Liver (tissue), 9 donors: ENCODE data around the gene KCTD2. TPM values are rescaled to one million over a fixed set of nuclear protein-coding genes. Genes with fewer than 3 reads are reported as not detected.

Source experiments
- DNase-seq: peaks from one replicate; pipeline ENCODE4 v3.0.0-alpha.2; 2017; ENCODE audit warnings: low spot score
- H3K27ac ChIP-seq, 2 donors: one replicate each; pipeline ENCODE4 v1.7.0; 2013; ENCODE audit warnings: inconsistent platforms in 2 of 2, low read length in 2 of 2, control low read depth in 1 of 2, low read depth in 1 of 2, mild to moderate bottlenecking in 1 of 2
- H3K27me3 ChIP-seq, 4 donors: one replicate each; pipeline versions ENCODE4 v1.6.1 to v1.7.0; 2013; ENCODE audit warnings: low read length in 3 of 4, inconsistent platforms in 1 of 4, mild to moderate bottlenecking in 1 of 4, moderate library complexity in 1 of 4; ENCODE audit not compliant: control insufficient read depth in 4 of 4, insufficient read depth in 4 of 4
- H3K36me3 ChIP-seq, 4 donors: one replicate each; pipeline versions ENCODE4 v1.6.1 to v1.7.0; 2013; ENCODE audit warnings: low read length in 3 of 4, mild to moderate bottlenecking in 3 of 4, low read depth in 1 of 4, moderate library complexity in 1 of 4; ENCODE audit not compliant: control insufficient read depth in 4 of 4, insufficient read depth in 3 of 4
- H3K4me1 ChIP-seq, 4 donors: one replicate each; pipeline versions ENCODE4 v1.6.1 to v1.7.0; 2013; ENCODE audit warnings: low read length in 3 of 4, mild to moderate bottlenecking in 3 of 4, moderate library complexity in 1 of 4; ENCODE audit not compliant: control insufficient read depth in 4 of 4, insufficient read depth in 4 of 4
- H3K4me3 ChIP-seq, 3 donors: one replicate each; pipeline versions ENCODE4 v1.6.1 to v1.7.0; 2013; ENCODE audit warnings: low read length in 3 of 3, control low read depth in 1 of 3, low read depth in 1 of 3, mild to moderate bottlenecking in 1 of 3
- H3K9ac ChIP-seq, 2 donors: one replicate each; pipeline ENCODE4 v1.7.0; 2013; ENCODE audit warnings: low read length in 2 of 2, mild to moderate bottlenecking in 2 of 2, moderate library complexity in 2 of 2, control low read depth in 1 of 2, low read depth in 1 of 2
- H3K9me3 ChIP-seq, 4 donors: one replicate each; pipeline versions ENCODE4 v1.6.1 to v1.7.0; 2013; ENCODE audit warnings: low read length in 3 of 4; ENCODE audit not compliant: control insufficient read depth in 4 of 4
- EGR1 ChIP-seq, 2 donors: IDR thresholded peaks; 2 replicates each; pipeline ENCODE4 v1.6.1; 2016 to 2018; ENCODE audit warnings: antibody characterized with exemption in 2 of 2, low read depth in 2 of 2
- FOXA1 ChIP-seq: IDR thresholded peaks from 2 replicates; pipeline ENCODE4 v1.6.1; 2016; ENCODE audit warnings: antibody characterized with exemption
- FOXA2 ChIP-seq: IDR thresholded peaks from 2 replicates; pipeline ENCODE4 v1.6.1; 2016; ENCODE audit warnings: antibody characterized with exemption
- HNF4A ChIP-seq, 2 donors: conservative IDR thresholded peaks; 2 replicates each; pipeline ENCODE4 v1.6.1; 2016; ENCODE audit warnings: antibody characterized with exemption in 2 of 2, mild to moderate bottlenecking in 2 of 2
- HNF4G ChIP-seq: IDR thresholded peaks from 2 replicates; pipeline ENCODE4 v1.6.1; 2016; ENCODE audit warnings: antibody characterized with exemption
- JUND ChIP-seq, 2 donors: IDR thresholded peaks; 2 replicates each; pipeline ENCODE4 v1.6.1; 2016; ENCODE audit warnings: antibody characterized with exemption in 2 of 2
- NR2F2 ChIP-seq: IDR thresholded peaks from 2 replicates; pipeline ENCODE4 v1.6.1; 2016; ENCODE audit warnings: antibody characterized with exemption
- RAD21 ChIP-seq, 2 donors: IDR thresholded peaks; 2 replicates each; pipeline ENCODE4 v1.6.1; 2016; ENCODE audit warnings: antibody characterized with exemption in 2 of 2, mild to moderate bottlenecking in 2 of 2
- RXRA ChIP-seq, 2 donors: IDR thresholded peaks; 2 replicates each; pipeline ENCODE4 v1.6.1; 2017 to 2018; ENCODE audit warnings: antibody characterized with exemption in 2 of 2, mild to moderate bottlenecking in 1 of 2
- SP1 ChIP-seq: IDR thresholded peaks from 2 replicates; pipeline ENCODE4 v1.6.1; 2018; ENCODE audit warnings: antibody characterized with exemption, mild to moderate bottlenecking
- TAF1 ChIP-seq: conservative IDR thresholded peaks from 2 replicates; pipeline ENCODE4 v1.6.1; 2016; ENCODE audit warnings: antibody characterized with exemption, mild to moderate bottlenecking
- YY1 ChIP-seq: IDR thresholded peaks from 2 replicates; pipeline ENCODE4 v1.6.1; 2016; ENCODE audit warnings: antibody characterized with exemption, mild to moderate bottlenecking
- WGBS: extraction: QIAGEN DNeasy Blood & Tissue Kit; methylation state at CpG from one replicate; pipeline ENCODE4 v1.1.7; 2013; 5-methylcytosine and 5-hydroxymethylcytosine counted together
- polyA plus RNA-seq, 2 donors: library from polyadenylated mRNA; stranded (reverse) in 1 of 2; unstranded in 1 of 2; fragments of 200-250 nt in 1 of 2; fragments of >200 nt in 1 of 2; fragmentation: Nextera tagmentation in 1 of 2; extraction: Ambion mirVana in 1 of 2; gene quantifications; one replicate each; pipeline versions ENCODE4 v1.2.1 to v1.2.3, GENCODE V29; 2013 to 2015
- total RNA-seq, 2 donors: library from RNA; depleted of rRNA; stranded (reverse); fragments of >200 nt; gene quantifications; one replicate each; pipeline ENCODE4 v1.2.3, GENCODE V29; 2014
- TF ChIP-seq, protein P1 (sequence below): IDR thresholded peaks from 2 replicates; pipeline ENCODE4 v1.6.1; 2016; ENCODE audit warnings: antibody characterized with exemption
- TF ChIP-seq, protein P2 (sequence below): IDR thresholded peaks from 2 replicates; pipeline ENCODE4 v1.6.1; 2016; ENCODE audit warnings: antibody characterized with exemption
- TF ChIP-seq, protein P3 (sequence below): IDR thresholded peaks from 2 replicates; pipeline ENCODE4 v1.6.1; 2016; ENCODE audit warnings: antibody characterized with exemption
- TF ChIP-seq, protein P4 (sequence below): fragments of 150-350 bp; IDR thresholded peaks from 2 replicates; pipeline ENCODE4 v1.5.1; 2017; ENCODE audit warnings: improper control_type of control experiment, low read depth, low read length; ENCODE audit not compliant: missing input control
- donor health status: healthy.
- donor health status: healthy.
- donor health status: healthy.
- donor health status: healthy.
- donor health status: healthy.

KCTD2 gene
- total and polyA plus RNA-seq, 4 donors, result 2.4 to 8.2 (median 6.4) TPM

DNA sequence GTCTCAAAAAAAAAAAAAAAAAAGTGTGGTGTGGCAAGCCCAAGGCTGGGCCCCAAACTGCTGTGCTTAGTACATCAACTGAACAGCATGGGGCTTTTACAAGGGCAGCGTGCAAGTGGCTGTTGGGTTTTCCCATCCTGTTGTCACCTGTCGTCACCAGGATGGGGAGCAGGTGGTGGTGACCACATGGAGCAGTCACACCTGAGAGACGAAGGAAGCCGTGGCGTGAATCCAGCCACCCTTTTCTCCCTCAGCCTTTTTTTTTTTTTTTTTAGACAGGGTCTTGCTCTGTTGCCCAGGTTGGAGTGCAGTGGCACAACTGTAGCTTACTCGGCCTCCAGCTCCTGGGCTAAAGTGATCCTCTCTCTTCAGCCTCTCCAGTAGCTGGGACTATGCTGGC lies 38.7 kb upstream of the KCTD2 start:
- no peak for TF ChIP-seq FOXA2
- TF ChIP-seq NR2F2, result no peak
- no peak for TF ChIP-seq EGR1 (IDR thresholded peaks at IDR 0.05; ENCODE audit: low read depth in 2 of 2)
- TF ChIP-seq HNF4A (conservative IDR thresholded peaks at IDR 0.05), result no peak
- TF ChIP-seq TAF1, result no peak
- TF ChIP-seq JUND (IDR thresholded peaks at IDR 0.05), result no peak
- TF ChIP-seq, protein P1, sequence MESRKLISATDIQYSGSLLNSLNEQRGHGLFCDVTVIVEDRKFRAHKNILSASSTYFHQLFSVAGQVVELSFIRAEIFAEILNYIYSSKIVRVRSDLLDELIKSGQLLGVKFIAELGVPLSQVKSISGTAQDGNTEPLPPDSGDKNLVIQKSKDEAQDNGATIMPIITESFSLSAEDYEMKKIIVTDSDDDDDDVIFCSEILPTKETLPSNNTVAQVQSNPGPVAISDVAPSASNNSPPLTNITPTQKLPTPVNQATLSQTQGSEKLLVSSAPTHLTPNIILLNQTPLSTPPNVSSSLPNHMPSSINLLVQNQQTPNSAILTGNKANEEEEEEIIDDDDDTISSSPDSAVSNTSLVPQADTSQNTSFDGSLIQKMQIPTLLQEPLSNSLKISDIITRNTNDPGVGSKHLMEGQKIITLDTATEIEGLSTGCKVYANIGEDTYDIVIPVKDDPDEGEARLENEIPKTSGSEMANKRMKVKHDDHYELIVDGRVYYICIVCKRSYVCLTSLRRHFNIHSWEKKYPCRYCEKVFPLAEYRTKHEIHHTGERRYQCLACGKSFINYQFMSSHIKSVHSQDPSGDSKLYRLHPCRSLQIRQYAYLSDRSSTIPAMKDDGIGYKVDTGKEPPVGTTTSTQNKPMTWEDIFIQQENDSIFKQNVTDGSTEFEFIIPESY, result no peak
- TF ChIP-seq RXRA (IDR thresholded peaks at IDR 0.05), result no peak
- TF ChIP-seq, protein P2, sequence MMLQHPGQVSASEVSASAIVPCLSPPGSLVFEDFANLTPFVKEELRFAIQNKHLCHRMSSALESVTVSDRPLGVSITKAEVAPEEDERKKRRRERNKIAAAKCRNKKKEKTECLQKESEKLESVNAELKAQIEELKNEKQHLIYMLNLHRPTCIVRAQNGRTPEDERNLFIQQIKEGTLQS, result no peak
- no peak for TF ChIP-seq RAD21 (IDR thresholded peaks at IDR 0.05)
- TF ChIP-seq YY1, result no peak
- TF ChIP-seq HNF4G, result no peak
- 79% methylated on average over 6 of the region's 6 CpGs for WGBS
- DNase-seq, result no peak

DNA sequence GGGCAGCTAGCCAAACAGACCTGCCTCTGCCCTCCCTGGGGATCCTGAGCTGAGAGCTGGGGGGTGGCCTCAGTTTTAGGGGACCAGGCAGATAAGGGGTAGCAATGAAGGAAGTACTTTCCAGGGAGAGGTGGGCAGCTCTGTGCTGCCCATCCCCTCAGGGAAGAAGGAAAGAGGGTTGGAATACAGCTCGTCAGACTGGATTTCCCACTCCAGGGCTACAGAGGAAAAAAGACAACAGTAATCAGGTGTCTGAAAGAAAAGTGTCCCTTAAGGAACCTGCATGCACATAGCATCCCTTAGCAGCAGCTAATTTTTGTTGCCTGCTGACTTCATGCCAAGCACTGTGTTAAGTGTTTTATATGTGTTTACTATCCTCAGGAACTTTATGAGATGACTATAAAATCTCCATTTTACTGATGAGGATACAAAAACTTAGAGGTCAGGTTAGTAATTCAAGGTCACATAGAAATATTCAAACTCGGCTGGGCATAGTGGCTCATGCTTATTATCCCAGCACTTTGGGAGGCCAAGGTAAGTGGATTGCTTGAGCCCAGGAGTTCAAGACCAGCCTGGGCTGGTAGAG lies 37.8 kb upstream of the KCTD2 start:
- WGBS, result 75% methylated on average over 2 of the region's 2 CpGs
- Histone ChIP-seq H3K9me3 (no peaks in the 10 kb centered on the region), H3K4me1 (peaks cover 4 to 20% (median 14%) of the 10 kb centered on the region in 4 donors), H3K4me3 (no peak overlapping the region), H3K27ac (no peak overlapping the region), H3K27me3 (no peaks in the 10 kb centered on the region), H3K36me3 (no peaks in the 10 kb centered on the region), H3K9ac (no peak overlapping the region)
- DNase-seq, result no peak
- TF ChIP-seq, protein P3, sequence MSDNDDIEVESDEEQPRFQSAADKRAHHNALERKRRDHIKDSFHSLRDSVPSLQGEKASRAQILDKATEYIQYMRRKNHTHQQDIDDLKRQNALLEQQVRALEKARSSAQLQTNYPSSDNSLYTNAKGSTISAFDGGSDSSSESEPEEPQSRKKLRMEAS, result no peak
- TF ChIP-seq YY1 (no peak), RXRA (IDR thresholded peaks at IDR 0.05) (no peak), SP1 (no peak), JUND (IDR thresholded peaks at IDR 0.05) (no peak), RAD21 (IDR thresholded peaks at IDR 0.05) (no peak), HNF4G (no peak), FOXA1 (no peak), HNF4A (conservative IDR thresholded peaks at IDR 0.05) (no peak), FOXA2 (no peak)
- TF ChIP-seq, protein P4, sequence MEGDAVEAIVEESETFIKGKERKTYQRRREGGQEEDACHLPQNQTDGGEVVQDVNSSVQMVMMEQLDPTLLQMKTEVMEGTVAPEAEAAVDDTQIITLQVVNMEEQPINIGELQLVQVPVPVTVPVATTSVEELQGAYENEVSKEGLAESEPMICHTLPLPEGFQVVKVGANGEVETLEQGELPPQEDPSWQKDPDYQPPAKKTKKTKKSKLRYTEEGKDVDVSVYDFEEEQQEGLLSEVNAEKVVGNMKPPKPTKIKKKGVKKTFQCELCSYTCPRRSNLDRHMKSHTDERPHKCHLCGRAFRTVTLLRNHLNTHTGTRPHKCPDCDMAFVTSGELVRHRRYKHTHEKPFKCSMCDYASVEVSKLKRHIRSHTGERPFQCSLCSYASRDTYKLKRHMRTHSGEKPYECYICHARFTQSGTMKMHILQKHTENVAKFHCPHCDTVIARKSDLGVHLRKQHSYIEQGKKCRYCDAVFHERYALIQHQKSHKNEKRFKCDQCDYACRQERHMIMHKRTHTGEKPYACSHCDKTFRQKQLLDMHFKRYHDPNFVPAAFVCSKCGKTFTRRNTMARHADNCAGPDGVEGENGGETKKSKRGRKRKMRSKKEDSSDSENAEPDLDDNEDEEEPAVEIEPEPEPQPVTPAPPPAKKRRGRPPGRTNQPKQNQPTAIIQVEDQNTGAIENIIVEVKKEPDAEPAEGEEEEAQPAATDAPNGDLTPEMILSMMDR, result no peak

More for the DNA sequence above, 38.7 kb upstream of the KCTD2 start:
- no peak overlapping the region for H3K27ac ChIP-seq
- H3K27me3 ChIP-seq, result no peaks in the 10 kb centered on the region
- peaks cover 1 to 14% (median 8%) of the 10 kb centered on the region in 4 donors for H3K4me1 ChIP-seq
- H3K4me3 ChIP-seq, result no peak overlapping the region
- no peaks in the 10 kb centered on the region for H3K9me3 ChIP-seq
- no peaks in the 10 kb centered on the region for H3K36me3 ChIP-seq
- H3K9ac ChIP-seq, result no peak overlapping the region
